NCI-H82 (cell line): ENCODE measurements around the gene NPPB.

ENCODE experiments used
- DNase-seq: peaks from one replicate; lab custom pipeline; 2025; lab: John Stamatoyannopoulos, UW

NPPB gene

DNA sequence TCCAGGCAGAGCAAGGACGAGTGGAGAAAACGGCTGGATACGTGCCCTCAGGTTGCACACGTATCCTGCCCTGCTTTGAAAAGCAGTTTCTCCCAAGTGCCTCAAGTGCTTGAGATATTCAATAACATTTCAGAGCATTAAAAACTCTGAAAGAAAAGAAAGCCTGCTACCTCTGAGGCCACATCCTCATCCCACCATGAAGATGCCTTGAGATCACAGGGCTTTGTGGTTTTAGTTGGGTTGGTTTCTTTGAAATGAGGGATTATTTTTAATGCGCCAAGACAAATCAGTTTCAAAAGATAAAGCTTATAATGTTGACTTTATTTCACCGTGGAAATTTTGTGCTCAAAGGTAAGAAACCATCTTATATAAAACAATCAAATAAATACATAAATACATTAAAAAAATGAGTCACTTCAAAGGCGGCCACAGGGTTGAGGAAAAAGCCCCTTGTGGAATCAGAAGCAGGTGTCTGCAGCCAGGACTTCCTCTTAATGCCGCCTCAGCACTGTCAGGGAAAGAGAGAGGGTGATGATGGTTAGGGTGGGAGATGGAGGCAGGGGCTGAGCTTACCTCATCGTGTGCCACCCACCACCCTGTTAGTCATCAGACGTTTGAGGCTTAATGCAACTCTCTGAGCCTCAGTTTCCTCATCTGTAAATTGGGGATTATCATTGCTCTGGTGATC, 1.4 kb downstream of the NPPB start:
- DNase-seq: no peak

DNA sequence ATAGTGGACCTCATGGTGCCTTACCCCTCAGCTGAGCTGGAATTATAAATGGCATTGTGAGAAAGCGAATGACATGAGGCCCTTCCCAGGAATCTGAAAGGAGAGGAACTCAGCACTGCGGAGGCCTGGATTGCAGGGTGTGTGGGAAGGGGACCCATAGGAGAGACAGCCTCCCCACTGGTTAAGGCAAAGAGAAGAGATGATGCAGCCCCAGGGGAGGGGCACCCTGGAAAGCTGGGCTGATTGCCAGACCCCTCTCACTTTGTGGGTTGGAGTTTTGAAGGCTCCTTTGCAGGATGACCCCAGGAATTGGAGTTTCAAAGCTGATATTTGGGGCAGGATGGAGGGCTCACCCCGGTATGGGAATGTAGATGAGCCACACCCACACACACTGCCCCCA, 2.0 kb downstream of the NPPB start:
- no peak for DNase-seq

DNA sequence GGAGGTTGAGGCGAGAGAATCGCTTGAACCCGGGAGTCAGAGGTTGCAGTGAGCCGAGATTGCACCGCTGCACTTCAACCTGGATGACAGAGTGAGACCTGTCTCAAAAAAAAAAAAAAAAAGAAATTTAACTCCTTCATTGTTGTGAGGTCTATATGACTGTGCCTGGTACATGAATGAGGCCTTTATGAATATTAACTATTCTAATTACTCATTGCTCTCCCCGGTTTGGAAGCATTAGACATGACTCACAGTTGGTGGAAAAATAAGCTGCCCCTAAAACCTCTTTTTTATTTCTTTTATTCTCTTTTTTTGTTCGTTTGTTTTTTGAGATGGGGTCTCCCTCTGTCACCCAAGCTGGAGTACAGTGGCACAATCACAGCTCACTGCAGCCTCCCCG, 3.3 kb downstream of the NPPB start:
- no peak for DNase-seq

DNA sequence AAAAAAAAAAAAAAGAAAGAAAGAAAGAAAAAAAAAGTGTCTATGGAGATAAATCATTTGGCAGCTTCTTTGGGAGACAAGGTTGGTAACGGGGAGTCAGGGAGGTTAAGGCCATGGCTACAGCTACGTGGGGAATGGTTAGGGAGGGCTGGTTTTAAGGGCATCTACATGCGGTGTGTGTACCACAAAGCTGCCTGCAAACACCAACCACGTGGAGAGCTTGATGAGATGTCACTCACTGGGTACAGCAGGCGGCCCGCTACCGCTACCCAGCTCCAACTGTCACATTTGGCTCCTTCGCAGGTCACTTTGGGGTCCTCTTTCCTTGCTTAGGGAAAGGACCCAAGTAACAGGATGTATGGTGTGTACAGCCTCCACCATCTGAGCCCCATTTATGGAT, 4.2 kb downstream of the NPPB start:
- DNase-seq: peak; percentile 19

DNA sequence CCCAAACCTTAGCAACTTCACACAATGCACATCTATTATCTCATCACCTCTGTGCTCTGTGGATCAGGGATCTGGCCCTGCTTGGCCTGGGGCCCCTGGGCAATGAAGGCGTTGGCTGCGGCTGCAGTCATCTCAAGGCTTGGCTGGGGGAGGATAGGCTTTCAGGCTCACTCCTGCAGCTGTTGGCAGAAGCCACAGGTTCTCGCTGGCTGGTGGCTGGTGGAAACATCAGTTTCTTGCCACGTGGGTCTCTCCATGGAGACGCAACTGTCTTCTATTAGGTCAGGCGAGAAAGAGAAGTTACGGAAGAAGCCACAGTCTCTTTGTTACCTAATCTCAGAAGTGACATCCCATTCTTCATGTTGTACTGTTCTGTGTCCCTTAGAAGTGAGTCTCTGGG, 7.6 kb downstream of the NPPB start:
- no peak for DNase-seq

DNA sequence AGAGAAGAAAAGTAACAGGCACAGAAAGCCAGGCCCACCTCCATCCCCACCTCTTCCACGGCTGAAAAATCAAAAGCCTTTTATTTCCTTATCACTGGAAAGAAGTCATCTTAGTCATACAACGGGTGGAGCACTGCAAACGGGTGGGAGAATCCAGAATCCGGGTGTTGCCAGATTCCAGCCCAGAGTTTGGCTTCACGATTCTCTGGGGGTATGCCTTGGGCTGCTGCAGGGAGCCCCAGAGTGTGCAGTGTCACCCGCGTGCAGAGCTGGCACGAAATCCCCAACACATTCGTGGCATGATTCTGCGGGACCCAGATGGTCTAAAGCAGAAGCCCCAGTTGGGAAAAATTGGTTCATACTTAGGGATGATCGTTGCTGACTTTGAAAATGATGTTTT, 8.6 kb downstream of the NPPB start:
- DNase-seq: no peak

DNA sequence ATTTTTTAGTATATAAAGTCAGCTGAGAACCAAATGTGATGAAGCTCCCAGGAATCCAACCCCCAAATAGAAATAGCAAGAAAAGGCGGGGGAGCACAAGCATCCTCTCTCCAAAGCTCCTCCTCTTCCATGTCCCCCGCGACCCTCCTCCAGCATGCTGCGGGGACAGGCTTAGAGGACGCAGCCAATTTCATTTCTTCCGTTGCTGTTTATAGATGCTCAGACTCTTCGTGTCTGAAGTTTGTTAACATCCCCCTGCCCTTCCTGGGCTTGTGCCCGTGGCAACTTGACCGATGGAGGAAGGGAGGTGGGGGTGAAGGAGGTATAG, 10.4 kb downstream of the NPPB start:
- peak; percentile 54 for DNase-seq

DNA sequence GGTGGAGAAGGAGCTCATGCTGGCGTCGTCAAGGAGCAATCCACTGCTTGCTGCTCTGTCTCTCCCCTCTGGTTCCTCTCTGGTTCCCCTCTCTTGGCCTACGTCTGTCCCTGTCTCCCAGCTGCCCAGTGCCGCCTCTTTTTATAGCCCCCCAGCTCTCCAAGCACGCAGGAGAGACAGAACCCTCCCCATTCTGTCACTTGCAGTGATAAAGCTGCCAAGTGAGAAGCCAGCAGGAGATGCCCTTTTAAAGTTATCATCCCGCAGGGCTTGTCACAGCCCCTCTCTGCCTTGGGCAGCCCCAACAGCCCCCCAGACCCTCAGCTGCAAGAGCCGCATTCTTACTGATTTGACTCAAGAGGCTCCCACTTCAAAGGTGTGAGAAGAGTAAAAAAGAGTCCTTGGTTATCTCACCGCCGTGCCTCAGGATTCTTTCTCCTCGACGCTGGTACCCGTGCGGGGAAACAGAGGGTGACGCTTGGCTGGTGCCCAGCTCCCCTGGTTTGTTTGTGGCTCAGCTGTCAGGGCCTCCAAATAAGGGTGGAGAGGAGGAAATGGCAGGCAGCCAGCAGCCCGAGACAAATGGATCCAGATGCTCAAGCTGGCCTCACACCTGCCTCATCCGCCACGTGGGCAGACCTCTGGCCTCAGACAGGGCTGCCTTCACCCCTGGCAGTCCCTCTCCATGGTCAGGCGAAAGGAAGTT, 10.9 kb downstream of the NPPB start, which contains the start of gene NPPA:
Gene NPPA (minus strand): TSS at position 117 of the 706 bp plus-strand sequence. CDS start 99 bp downstream, at position 18.
- DNase-seq: peak; percentile 73

DNA sequence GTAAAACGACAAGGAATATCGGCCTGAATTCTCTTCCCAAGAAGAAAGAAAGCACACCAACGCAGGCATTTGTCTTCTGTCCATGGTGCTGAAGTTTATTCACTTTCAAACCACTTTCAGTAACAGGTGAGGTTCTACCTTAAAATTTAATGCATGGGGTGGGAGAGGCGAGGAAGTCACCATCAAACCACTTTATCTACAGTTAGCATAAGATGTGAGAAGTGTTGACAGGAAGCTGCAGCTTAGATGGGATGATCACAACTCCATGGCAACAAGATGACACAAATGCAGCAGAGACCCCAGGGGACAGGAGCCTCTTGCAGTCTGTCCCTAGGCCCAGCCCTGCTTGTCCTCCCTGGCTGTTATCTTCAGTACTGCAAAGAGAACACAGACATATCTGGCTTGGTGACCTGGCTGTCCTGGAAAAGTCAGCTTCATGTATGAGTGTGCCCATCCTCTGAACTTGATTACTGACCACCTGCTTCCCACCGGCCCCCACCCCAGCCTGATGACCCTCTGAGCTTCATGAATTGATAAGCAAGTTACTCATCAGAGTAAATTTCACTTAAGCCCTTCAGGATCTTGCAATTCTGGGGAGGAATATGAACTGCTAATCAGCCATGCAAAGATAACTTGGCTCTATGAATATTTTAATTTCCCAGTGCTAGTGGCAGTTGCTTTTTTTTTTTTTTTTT, 13.0 kb downstream of the NPPB start:
- peak; percentile 87 for DNase-seq

DNA sequence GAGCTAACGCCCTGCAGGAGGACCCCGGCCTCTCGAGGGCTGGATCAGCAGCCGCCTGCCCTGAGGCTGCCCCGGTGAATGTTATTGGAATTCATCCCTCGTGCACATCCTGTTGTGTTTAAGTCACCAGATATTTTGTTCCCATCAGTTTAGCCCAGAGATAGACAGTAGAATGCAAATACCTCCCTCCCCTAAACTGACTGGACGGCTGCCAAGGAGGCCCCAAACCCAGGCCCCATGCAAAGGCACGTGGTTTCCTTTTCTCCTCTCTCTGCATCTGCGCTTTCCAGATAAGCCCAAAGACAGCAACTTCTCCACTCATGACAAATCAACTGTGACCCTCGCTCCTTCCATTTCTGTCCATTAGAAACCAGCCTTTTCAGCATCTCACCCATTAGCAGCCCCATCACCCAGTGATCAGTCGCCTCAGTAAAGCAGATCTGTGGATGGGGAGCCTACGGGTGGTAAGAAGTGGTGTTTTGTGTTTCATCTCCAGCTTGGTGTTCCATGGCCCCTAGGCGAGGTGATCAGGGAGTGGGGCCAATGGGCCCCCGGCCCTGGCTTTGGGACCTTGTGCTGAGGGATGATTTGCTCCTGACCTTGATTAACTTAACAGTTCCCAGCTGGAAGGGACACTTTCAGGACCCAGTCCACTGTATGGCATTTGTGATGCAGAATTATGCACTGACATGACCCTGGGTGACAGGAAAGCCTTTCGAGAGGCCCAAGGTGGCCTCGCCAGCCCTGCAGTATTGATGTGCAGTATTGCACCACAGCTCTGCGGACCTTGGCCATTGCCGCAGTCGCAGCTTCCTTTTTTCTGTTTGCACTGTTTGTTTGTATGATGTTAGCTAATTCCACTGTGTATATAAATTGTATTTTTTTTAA, 16.3 kb downstream of the NPPB start:
- DNase-seq: peak; percentile 35

DNA sequence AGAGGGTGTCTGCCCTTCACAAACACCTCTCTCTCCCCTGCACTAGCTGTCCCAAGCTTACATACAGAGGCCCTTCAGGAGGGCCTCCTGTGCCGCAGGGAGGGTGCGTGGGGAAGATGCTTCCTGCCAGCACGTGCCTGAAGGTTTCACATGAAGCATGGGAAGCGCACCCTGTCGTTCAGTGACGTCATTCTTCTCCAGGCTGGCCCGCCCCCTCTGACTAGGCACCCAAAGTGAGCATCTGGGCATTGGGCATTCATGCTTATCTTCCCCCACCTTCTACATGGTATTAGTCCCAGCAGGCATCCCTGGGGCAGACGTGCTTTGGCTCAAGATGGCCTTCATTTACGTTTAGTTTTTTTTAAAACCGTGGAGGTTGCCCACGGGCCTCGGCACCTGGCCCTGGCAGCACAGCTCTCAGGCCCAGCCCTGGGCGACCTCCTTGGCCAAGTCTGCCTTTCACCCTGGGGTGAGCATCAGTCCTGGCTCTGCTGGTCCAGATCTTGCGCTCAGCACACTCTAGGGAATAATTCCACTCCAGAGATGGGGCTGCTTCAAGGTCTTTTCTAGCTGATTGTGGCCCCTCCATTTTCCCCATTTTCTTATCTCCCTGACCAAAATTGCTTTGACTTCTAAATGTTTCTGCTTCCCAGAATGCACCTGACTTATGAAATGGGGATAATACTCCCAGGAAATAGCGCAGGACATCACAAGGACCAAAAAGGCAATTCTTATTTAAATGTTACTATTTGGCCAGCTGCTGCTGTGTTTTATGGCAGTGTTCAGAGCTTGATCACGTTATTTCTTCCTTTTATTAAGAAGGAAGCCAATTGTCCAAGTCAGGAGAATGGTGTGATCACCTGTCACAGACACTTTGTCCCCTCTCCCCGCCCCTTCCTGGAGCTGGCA, 17.2 kb downstream of the NPPB start:
- DNase-seq: peak; percentile 87

DNA sequence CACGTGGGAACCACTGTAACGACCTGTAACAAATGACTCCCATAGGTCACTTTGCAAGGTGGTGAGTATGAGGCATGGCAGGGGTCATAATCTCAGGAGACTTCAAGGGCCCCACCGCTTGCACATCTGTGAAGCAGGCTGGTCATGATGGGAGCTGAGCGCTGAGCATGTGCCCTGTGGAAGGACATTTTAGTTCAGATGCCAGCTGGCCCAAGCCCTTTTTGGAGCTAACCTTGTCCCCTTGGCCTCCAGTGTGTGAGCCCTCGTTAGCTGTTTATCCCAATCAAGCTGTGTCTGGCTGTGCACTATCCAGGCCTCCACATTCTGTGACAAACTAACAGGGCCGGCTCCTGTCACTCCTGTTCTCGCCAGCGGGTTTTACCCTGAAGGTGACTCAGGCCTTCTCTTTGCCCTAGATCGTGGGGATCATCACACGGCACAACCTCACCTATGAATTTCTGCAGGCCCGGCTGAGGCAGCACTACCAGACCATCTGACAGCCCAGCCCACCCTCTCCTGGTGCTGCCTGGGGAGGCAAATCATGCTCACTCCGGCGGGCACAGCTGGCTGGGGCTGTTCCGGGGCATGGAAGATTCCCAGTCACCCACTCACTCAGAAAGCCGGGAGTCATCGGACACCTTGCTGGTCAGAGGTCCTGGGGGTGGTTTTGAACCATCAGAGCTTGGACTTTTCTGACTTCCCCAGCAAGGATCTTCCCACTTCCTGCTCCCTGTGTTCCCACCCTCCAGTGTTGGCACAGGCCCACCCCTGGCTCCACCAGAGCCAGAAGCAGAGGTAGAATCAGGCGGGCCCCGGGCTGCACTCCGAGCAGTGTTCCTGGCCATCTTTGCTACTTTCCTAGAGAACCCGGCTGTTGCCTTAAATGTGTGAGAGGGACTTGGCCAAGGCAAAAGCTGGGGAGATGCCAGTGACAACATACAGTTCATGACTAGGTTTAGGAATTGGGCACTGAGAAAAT, 18.7 kb downstream of the NPPB start:
- peak; percentile 42 for DNase-seq

DNA sequence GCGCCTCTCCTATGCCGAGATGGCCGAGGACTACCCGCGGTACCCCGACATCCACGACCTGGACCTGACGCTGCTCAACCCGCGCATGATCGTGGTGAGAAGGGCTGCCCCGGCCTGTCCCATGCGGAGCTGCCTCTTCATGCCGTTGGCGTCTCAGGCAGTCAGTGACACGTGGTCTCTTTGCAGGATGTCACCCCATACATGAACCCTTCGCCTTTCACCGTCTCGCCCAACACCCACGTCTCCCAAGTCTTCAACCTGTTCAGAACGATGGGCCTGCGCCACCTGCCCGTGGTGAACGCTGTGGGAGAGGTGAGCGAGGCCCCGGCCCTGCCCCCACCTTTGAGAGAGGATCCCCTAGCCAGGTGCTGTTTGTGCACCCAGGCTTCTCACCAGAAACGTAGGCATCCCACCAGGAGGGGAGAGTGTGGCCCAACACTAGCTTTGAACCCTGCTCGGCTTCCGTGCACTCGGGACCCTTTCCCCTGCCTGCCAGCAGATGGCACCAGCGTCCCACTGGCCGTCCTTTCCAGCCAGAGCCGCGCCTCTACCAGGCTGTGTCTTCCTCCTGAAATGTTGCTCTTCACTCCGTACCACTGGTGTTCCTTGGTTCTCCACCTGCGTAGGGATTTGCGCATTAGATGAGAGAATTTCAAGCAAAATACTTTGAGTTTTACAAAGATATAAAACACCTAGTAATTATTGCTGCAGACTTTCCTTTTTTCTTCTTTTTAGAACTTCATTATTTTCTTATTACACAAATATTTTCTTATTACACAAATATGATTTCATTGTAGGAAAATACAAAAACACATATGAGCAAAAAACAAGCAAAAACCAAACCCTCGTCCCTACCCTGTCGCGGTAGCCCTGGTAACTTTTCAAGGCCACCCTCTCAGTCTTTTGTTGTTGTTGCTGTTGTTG, 20.1 kb downstream of the NPPB start:
- DNase-seq: peak; percentile 84

DNA sequence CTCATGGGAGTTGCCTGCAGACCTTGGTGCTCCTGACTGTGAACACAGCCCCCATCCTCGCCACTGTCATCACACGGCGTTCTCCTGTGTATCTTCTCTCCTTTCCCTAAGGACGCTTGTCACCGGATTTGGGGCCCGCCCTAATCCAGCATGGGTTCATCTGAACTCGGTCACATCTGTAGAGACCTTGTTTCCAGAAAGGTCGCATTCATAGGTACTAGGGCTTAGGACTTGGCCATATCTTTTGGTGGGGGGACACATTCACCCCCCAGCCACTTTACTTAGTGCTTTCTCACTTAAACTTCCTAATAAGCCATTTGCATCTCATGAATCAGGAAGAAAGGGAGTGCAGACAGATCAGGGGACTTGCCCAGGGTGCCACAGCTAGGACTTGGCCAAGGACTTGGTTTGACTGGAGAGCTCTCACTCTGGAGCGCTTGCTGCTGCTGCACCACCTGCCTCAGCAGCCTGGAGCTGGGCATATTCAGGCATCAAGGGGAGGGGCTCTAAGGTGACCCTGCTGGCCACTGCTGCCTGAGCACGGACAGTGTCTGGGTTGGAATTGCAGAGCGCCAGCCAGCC, 20.9 kb downstream of the NPPB start:
- no peak for DNase-seq

DNA sequence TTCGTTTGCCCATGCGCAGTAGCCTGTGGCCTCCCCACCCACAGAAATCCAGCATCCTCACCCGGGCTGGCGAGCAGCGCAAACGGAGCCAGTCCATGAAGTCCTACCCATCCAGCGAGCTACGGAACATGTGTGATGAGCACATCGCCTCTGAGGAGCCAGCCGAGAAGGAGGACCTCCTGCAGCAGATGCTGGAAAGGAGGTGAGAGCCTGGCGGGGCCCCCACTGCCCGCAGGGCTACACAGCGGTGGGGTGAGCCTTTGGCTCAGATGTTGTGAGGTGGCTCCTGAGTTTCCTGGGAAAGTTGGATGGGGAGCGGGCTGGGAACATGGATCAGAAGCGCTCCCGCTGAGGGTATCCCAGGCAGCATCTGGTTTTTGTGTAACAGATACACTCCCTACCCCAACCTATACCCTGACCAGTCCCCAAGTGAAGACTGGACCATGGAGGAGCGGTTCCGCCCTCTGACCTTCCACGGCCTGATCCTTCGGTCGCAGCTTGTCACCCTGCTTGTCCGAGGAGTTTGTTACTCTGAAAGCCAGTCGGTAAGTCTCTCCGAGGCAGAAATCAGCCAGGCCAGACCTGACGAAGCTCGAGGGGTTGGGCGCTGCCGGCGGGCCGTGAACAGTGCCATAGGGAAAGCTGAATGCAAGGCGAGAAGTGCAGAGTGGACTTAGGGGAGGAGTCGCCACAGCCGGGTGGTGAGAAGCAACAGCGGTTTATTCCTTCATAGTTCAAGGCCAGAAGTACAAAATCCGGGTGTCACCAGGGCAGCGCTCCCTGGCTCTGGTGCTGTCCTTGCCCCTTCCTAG, 21.6 kb downstream of the NPPB start:
- no peak for DNase-seq

DNA sequence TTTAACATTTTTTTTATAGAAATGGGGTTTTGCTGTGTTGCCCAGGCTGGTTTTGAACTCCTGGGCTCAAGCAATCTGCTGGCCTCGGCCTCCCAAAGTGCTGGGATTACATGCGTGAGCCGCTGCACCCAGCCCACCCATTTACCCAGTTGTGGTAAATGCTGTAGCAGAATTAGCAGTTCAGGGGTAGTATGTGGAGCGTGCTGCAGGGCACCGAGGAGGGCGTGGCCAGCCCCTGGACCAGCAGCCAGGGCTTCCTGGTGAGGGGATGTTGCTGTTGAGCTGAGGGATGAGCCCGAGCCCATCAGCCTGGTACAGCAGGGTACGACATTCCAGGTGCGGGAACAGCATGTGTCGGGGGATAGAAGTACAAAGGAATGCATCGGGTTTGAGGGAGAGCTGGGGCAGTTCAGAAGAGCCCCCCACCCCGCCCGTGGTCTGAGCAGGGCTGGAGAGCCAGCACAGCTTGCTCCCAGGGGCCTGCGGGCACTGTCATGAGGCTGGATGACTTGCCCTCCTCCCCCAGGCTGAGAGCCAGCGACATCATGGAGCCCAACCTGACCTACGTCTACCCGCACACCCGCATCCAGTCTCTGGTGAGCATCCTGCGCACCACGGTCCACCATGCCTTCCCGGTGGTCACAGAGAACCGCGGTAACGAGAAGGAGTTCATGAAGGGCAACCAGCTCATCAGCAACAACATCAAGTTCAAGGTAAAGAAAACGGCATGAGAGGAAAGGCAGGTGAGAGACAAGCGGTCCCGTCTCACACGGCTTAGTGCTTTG, 23.1 kb downstream of the NPPB start:
- no peak for DNase-seq

DNA sequence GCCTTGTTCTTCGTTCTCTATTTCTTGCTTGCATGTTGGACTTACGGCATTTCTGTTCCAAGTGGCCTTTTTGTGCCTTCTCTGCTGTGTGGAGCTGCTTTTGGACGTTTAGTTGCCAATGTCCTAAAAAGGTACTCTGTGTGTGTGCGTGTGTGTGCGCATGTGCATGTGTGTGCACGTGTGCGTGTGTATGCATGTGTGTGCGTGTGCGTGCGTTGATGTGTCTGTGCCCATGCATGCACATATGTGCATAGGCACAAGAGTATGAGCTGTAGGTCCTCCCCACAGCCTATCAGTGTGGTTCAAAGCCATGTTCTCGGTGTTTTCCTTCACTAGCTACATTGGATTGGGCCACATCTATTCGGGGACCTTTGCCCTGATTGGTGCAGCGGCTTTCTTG, 24.8 kb downstream of the NPPB start:
- DNase-seq: no peak
